HFFc6 (cell line): ENCODE results near the gene GAL. TPM values are rescaled to one million over a fixed set of nuclear protein-coding genes. Genes with fewer than 3 reads are reported as not detected.

ENCODE experiments used
- DNase-seq: peaks from one replicate; pipeline ENCODE4 v3.0.0-alpha.2; 2018
- H3K27ac Mint-ChIP-seq: 2 replicates; pipeline ENCODE4 v1.8.0; 2020; ENCODE audit warnings: mild to moderate bottlenecking, mixed read lengths
- H3K27me3 Mint-ChIP-seq: 2 replicates; pipeline ENCODE4 v1.8.0; 2021; ENCODE audit warnings: mild to moderate bottlenecking, moderate library complexity, mixed read lengths; ENCODE audit not compliant: insufficient read depth
- H3K36me3 Mint-ChIP-seq: 2 replicates; pipeline ENCODE4 v1.8.0; 2021; ENCODE audit warnings: low read depth, mixed read lengths
- H3K4me1 Mint-ChIP-seq: 2 replicates; pipeline ENCODE4 v1.8.0; 2020; ENCODE audit warnings: low read depth, mixed read lengths
- H3K4me3 Mint-ChIP-seq: 2 replicates; pipeline ENCODE4 v1.8.0; 2020; ENCODE audit warnings: mild to moderate bottlenecking, moderate library complexity, mixed read lengths
- H3K9me3 Mint-ChIP-seq: 2 replicates; pipeline ENCODE4 v1.8.0; 2020; ENCODE audit warnings: mild to moderate bottlenecking, mixed read lengths
- total RNA-seq, 6 experiments: library from RNA; stranded (reverse); fragmentation: NEBNext Ultra II Directional; extraction: Animal tissue kit (Norgen Biotek cat#: 25700); gene quantifications; 2 replicates in 1 of 6; 3 replicates in 5 of 6; pipeline ENCODE4 v1.2.3, GENCODE V29; 2021
- TF ChIP-seq, protein P1 (sequence below): fragments of 200-600 bp; sonication (generic); IDR thresholded peaks from 2 replicates; pipeline ENCODE4 v1.5.0; 2021; ENCODE audit warnings: antibody characterized with exemption, mild to moderate bottlenecking

The GAL gene
- total RNA-seq, 6 experiments from 2014 or later: 0.60 to 12.9 (median 1.0) TPM

DNA sequence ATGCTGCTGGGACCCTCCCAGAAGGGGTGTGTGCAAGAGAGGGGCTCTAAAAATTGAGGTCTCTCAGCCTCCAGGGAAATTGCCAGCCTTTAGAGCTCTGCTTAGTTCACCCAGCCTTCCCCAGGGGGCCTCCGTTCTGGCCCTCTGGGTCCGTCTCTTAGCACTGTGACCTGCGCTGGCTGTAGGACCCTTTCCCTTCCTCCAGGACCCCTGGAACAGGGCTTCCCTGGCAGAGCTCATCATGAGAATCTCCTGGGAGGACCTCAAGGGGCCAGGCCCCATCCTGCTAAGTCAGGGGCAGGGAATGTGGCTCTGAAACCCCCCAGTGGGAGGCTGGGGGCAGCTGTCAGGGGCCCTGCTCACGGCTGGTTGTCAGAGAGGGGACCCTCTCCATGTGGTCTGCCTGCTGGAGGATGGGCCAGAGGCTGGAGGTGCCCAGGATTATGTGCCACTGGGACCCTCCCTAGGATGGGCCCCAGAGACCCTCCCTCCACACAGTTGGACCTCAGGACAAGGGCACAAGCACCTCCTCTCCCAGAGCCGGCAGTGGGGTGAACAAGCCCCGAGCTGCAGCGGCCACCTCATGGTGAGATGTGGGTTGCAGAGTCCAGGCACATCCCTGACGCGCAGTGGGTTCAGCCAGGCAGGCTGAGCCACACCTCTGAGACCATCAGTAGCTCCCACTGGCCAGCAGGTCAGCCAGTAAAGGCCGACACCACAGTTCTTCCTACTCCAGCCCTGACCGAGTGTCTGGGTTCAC, 27.1 kb upstream of the GAL start:
- DNase-seq: no peak

DNA sequence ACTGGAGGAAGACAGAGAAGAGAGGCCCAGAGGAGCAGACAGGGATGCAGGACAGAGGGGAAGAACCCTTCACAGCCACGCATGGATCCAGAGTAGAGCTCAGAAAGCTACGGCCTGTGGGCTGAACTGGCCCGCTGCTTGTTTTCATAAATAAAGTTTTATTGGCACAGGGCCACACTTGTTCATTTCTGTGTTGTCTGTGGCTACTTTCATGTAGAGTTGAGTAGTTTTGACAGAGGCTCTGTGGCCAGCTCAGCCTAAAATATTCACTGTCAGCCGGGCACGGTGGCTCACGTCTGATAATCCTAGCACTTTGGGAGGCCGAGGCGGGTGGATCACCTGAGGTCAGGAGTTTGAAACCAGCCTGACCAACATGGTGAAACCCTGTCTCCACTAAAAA, 26.2 kb upstream of the GAL start:
- Mint-ChIP-seq H3K27ac (no peak overlapping the region), H3K9me3 (peaks cover 5% of the 10 kb centered on the region; the same call in 1 of the 2 replicates), H3K4me3 (no peak overlapping the region), H3K36me3 (no peaks in the 10 kb centered on the region; the same call in 1 of the 2 replicates), H3K27me3 (peaks cover 33% of the 10 kb centered on the region), H3K4me1 (peaks cover 17% of the 10 kb centered on the region)
- TF ChIP-seq, protein P1, sequence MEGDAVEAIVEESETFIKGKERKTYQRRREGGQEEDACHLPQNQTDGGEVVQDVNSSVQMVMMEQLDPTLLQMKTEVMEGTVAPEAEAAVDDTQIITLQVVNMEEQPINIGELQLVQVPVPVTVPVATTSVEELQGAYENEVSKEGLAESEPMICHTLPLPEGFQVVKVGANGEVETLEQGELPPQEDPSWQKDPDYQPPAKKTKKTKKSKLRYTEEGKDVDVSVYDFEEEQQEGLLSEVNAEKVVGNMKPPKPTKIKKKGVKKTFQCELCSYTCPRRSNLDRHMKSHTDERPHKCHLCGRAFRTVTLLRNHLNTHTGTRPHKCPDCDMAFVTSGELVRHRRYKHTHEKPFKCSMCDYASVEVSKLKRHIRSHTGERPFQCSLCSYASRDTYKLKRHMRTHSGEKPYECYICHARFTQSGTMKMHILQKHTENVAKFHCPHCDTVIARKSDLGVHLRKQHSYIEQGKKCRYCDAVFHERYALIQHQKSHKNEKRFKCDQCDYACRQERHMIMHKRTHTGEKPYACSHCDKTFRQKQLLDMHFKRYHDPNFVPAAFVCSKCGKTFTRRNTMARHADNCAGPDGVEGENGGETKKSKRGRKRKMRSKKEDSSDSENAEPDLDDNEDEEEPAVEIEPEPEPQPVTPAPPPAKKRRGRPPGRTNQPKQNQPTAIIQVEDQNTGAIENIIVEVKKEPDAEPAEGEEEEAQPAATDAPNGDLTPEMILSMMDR: no peak
- no peak for DNase-seq

More for the DNA sequence above, 27.1 kb upstream of the GAL start:
- Mint-ChIP-seq H3K27ac (no peak overlapping the region), H3K4me1 (peaks cover 17% of the 10 kb centered on the region), H3K4me3 (no peak overlapping the region), H3K27me3 (peaks cover 33% of the 10 kb centered on the region), H3K9me3 (peaks cover 2% of the 10 kb centered on the region; the same call in 1 of the 2 replicates), H3K36me3 (no peaks in the 10 kb centered on the region; the same call in 1 of the 2 replicates)
- TF ChIP-seq, protein P1: no peak

DNA sequence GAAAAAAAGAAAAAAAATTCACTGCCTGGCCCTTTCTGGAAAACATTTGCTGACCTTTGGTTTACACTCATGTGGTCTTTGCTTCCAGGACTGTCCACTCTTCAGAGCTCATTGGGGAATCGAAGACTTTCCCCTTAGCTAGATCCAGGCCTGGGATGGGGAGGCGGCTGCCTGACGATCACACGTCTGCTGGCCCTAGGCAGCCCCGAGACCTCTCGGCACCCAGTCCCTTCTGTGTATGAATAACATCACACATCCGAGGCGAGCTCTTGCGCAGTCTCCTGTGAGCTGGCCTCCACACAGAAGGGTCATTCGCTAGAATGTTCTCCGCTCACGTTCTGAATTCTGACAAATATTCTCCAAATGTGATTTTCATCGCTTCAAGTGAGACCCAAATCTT, 25.7 kb upstream of the GAL start:
- Mint-ChIP-seq H3K9me3 (peaks cover 5% of the 10 kb centered on the region; the same call in 1 of the 2 replicates), H3K36me3 (no peaks in the 10 kb centered on the region; the same call in 1 of the 2 replicates), H3K27ac (peak overlapping the region; percentile 74), H3K4me3 (peak overlapping the region; percentile 76), H3K4me1 (peaks cover 17% of the 10 kb centered on the region), H3K27me3 (peaks cover 38% of the 10 kb centered on the region)
- TF ChIP-seq, protein P1: no peak
- peak; percentile 6 for DNase-seq

DNA sequence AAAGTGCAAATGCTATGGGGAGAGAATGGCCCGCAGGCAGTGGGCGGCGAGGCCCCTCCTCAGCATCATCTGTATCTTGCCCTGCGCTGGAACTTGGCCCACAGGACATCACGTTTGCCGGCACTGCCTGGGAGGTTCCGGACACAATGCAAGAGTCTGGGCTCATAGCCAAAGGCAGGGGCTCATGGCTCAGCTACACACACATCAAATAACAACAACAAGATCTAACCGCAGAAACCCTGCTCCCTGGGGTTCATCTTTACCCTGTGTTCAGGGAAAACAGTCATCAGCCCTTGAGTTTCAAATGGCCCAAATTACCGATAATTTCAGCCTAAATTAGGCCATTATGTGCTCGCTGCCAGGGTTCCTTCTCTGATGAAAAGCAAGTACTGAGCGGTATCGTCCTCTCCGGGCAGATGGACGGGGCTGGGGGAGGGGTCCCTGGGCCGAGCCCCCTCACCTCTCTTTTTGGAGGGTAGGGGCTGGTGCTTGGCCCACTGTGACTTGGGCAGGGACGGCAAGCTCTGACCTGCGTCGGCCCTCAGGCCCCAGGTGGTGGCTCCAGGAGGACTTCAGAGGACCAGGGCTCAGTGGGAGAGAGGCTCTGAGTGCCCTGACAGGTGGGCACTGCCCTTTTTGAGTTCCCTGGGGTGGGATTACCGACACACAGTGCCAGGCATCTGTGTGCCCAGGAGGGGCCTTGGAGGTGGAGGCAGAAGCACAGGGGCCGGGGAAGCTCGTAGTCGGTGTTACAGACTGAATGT, 25.0 kb upstream of the GAL start:
- peaks cover 17% of the 10 kb centered on the region for H3K4me1 Mint-ChIP-seq
- TF ChIP-seq, protein P1: no peak
- peaks cover 5% of the 10 kb centered on the region; the same call in 1 of the 2 replicates for H3K9me3 Mint-ChIP-seq
- H3K4me3 Mint-ChIP-seq: peak overlapping the region; percentile 76
- DNase-seq: peak; percentile 87
- peaks cover 34% of the 10 kb centered on the region for H3K27me3 Mint-ChIP-seq
- H3K36me3 Mint-ChIP-seq: no peaks in the 10 kb centered on the region; the same call in 1 of the 2 replicates
- peak overlapping the region; percentile 74 for H3K27ac Mint-ChIP-seq

DNA sequence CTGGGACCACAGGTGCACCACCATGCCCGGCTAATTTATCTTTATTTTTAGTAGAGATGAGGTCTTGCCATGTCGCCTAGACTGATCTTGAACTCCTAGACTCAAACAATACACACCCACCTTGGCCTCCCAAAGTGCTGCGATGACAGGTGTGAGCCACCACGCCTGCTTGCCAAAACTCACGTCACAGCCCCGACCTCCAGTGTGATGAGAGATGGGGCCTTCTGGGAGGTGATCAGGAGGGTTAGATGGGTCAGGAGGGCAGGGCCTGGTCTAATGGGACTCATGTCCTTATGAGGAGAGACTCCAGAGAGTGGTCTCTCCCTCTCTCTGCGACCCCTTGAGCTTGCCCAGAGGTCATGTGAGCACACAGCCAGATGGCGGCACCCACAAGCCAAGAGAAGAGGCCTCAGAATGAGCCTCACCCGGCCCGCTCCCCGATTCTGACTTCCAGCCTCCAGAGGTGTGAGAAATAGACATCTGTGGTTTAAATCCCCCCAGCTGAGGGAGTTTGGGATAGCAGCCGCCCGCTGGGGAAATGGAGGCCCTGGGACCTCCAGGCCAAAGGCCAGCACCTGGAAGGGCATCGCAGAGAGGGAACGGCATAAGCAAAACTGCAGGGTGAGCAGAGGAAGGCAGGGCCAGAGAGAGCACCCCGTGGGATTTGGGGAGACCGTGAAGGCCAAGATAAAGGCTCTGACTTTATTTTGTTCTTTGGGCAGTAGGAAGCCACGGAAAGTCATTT, 24.1 kb upstream of the GAL start:
- Mint-ChIP-seq H3K9me3 (peaks cover 5% of the 10 kb centered on the region; the same call in 1 of the 2 replicates), H3K27ac (no peak overlapping the region), H3K4me3 (no peak overlapping the region), H3K27me3 (peaks cover 36% of the 10 kb centered on the region), H3K4me1 (peaks cover 17% of the 10 kb centered on the region), H3K36me3 (no peaks in the 10 kb centered on the region; the same call in 1 of the 2 replicates)
- TF ChIP-seq, protein P1: no peak
- no peak for DNase-seq
